Heart right ventricle (tissue), 16 donors: Measurements from ENCODE around the gene NACA2. TPM values are rescaled to one million over a fixed set of nuclear protein-coding genes. Genes with fewer than 3 reads are reported as not detected.

Experiments used
- ATAC-seq, 8 donors: fragments of 200-7000 bp; cut with Tn5 transposase; one replicate each; pipeline ENCODE4 v1.9.1; 2020; ENCODE audit warnings: mild to moderate bottlenecking in 8 of 8, moderate library complexity in 8 of 8, moderate number of reproducible peaks in 1 of 8
- DNase-seq, 2 donors: peaks; one replicate each; pipeline ENCODE4 v3.0.0-alpha.2; 2020
- H3K27ac ChIP-seq, 10 donors: fragments of 200-600 bp; sonication (generic) in 2 of 10; one replicate each; pipeline versions ENCODE4 v1.5.0 to v1.8.0; 2020 to 2022; ENCODE audit warnings: mild to moderate bottlenecking in 3 of 10
- H3K27me3 ChIP-seq, 7 donors: fragments of 200-600 bp; one replicate each; pipeline ENCODE4 v1.8.0; 2021 to 2022; ENCODE audit warnings: mild to moderate bottlenecking in 2 of 7
- H3K36me3 ChIP-seq, 9 donors: fragments of 200-600 bp; sonication (generic) in 1 of 9; one replicate each; pipeline versions ENCODE4 v1.5.0 to v1.8.0; 2020 to 2022; ENCODE audit warnings: mild to moderate bottlenecking in 2 of 9
- H3K4me1 ChIP-seq, 9 donors: fragments of 200-600 bp; sonication (generic) in 1 of 9; one replicate each; pipeline versions ENCODE4 v1.5.0 to v1.8.0; 2020 to 2022; ENCODE audit warnings: mild to moderate bottlenecking in 4 of 9
- H3K4me3 ChIP-seq, 10 donors: fragments of 200-600 bp; sonication (generic) in 2 of 10; one replicate each; pipeline versions ENCODE4 v1.5.0 to v1.8.0; 2020 to 2022; ENCODE audit warnings: mild to moderate bottlenecking in 7 of 10, moderate library complexity in 2 of 10
- H3K9me3 ChIP-seq, 11 donors: fragments of 200-600 bp in 10 of 11; sonication (generic) in 2 of 11; one replicate each; pipeline versions ENCODE4 v1.5.0 to v1.8.0; 2013 to 2022; ENCODE audit warnings: mild to moderate bottlenecking in 2 of 11, control low read depth in 1 of 11, moderate library complexity in 1 of 11
- WGBS, 2 donors: extraction: QIAGEN DNeasy Blood & Tissue Kit; methylation state at CpG; one replicate each; pipeline ENCODE4 v1.1.7; 2013; ENCODE audit warnings: inconsistent platforms in 1 of 2; 5-methylcytosine and 5-hydroxymethylcytosine counted together
- intact Hi-C, 10 donors: fragments of 100-400 bp; cut with DNase I; formaldehyde crosslinking; loops; one replicate each; pipeline versions ENCODE4 v1.11.1 to v1.14.2; 2022
- polyA plus RNA-seq, 2 donors: library from polyadenylated mRNA; stranded (reverse); fragments of 200-250 nt; gene quantifications; one replicate each; pipeline ENCODE4 v1.2.3, GENCODE V29; 2013
- total RNA-seq, 10 donors: library from RNA; stranded (reverse); fragmentation: NEBNext Ultra II Directional in 3 of 10; extraction: Animal tissue kit (Norgen Biotek cat#: 25700) in 3 of 10; gene quantifications; one replicate each; pipeline versions ENCODE4 v1.2.1 to v1.2.4, GENCODE V29; 2021 to 2023
- TF ChIP-seq, protein P1 (sequence below), 9 donors: fragments of 200-600 bp; sonication (generic) in 2 of 9; IDR thresholded peaks; one replicate each; pipeline versions ENCODE4 v1.5.0 to v1.8.0; 2021 to 2022; ENCODE audit warnings: antibody characterized with exemption in 9 of 9, mild to moderate bottlenecking in 5 of 9, moderate library complexity in 1 of 9
- donor health status: Arrhythmogenic right ventricular cardiomyopathy.
- donor health status: ischemic (EF 13 %, LVEDD 7.1; RV severe dilation, severe dysfunction).
- donor health status: healthy with polysubstance abuse.
- donor health status: DM: no; HTN: yes; CAD: no.
- donor health status: DM: no; HTN: no; CAD: no.
- donor health status: ischemic (EF 25% LVEDD 6.9; RV normal size, moderate dysfunction).
- donor health status: ischemic (EF 25% LVEDD 5.7; RV mildly dilated, moderate dysfunction).
- donor health status: healthy.
- donor health status: DM: yes; HTN: yes; CAD: no.
- donor health status: Ischemic cardiomyopathy.
- donor health status: ischemic (EF 35%, LVEDD 5.7; RV mildly dilated, moderate dysfunction).
- donor health status: nonischemic (EF 11% LVEDD 7.7; RV severe dilation, severe dysfunction).
- donor health status: DM: yes; HTN: yes; CAD: no.
- donor health status: PGD.
- donor health status: ischemic (EF 29% LVEDD 5.4; RV normal size, mild dysfunction).
- donor health status: nonischemic (EF 23%, LVEDD 6.1; RV moderate dilation, normal function).

NACA2 gene
- total and polyA plus RNA-seq, 12 donors, result 0.10 TPM; not detected in 11

GRCh38 chr17:61598014-61598413, 7.0 kb upstream of the NACA2 start:
- no peaks in the 10 kb centered on the region for H3K36me3 ChIP-seq
- no peak overlapping the region for H3K27ac ChIP-seq
- DNase-seq (no peak), ATAC-seq (no peak)
- no peaks in the 10 kb centered on the region for H3K4me1 ChIP-seq
- H3K4me3 ChIP-seq, result no peak overlapping the region
- TF ChIP-seq, protein P1, sequence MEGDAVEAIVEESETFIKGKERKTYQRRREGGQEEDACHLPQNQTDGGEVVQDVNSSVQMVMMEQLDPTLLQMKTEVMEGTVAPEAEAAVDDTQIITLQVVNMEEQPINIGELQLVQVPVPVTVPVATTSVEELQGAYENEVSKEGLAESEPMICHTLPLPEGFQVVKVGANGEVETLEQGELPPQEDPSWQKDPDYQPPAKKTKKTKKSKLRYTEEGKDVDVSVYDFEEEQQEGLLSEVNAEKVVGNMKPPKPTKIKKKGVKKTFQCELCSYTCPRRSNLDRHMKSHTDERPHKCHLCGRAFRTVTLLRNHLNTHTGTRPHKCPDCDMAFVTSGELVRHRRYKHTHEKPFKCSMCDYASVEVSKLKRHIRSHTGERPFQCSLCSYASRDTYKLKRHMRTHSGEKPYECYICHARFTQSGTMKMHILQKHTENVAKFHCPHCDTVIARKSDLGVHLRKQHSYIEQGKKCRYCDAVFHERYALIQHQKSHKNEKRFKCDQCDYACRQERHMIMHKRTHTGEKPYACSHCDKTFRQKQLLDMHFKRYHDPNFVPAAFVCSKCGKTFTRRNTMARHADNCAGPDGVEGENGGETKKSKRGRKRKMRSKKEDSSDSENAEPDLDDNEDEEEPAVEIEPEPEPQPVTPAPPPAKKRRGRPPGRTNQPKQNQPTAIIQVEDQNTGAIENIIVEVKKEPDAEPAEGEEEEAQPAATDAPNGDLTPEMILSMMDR (IDR thresholded peaks at IDR 0.05), result no peak
- intact Hi-C loops, result no loop called here
- no peaks in the 10 kb centered on the region for H3K9me3 ChIP-seq
- peaks cover 0 to 60% (median 28%) of the 10 kb centered on the region in 7 donors for H3K27me3 ChIP-seq
- 53 to 61% methylated on average over 2 of the region's 2 CpGs for WGBS, 2 donors

DNA sequence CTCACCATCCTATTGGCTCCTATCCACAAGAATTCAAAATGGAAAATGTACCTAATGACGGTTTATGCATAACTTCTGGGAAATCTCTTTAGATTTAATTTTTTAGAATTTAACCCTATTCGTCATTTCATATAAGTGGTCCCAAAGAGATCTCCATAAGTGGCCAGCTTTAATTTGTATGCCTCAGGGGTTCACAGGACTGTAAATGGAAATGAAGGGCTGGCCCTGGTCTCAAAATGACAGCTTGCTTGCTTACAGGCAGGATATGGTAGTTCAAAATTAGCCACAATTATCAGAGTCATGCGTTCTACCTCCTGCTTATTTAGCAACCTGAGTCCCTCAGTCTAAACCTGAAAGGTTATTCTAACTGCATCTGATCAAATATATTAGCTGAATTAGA, 6.6 kb upstream of the NACA2 start:
- H3K36me3 ChIP-seq, result no peaks in the 10 kb centered on the region
- 81% methylated on average over 3 of the region's 3 CpGs for WGBS, 2 donors
- ATAC-seq (no peak), DNase-seq (no peak)
- intact Hi-C loops, result no loop called here
- H3K9me3 ChIP-seq, result no peaks in the 10 kb centered on the region
- peaks cover 0 to 64% (median 28%) of the 10 kb centered on the region in 7 donors for H3K27me3 ChIP-seq
- H3K4me3 ChIP-seq, result no peak overlapping the region
- TF ChIP-seq, protein P1 (IDR thresholded peaks at IDR 0.05), result no peak
- no peak overlapping the region for H3K27ac ChIP-seq
- H3K4me1 ChIP-seq, result no peaks in the 10 kb centered on the region

- Histone ChIP-seq H3K27ac (no peak overlapping the region), H3K36me3 (no peaks in the 10 kb centered on the region), H3K9me3 (no peaks in the 10 kb centered on the region), H3K4me1 (no peaks in the 10 kb centered on the region), H3K27me3 (peaks cover 0 to 72% (median 28%) of the 10 kb centered on the region in 7 donors), H3K4me3 (no peak overlapping the region)
- intact Hi-C loops, result no loop called here
- DNase-seq (no peak), ATAC-seq (no peak)
- 47 to 51% methylated on average over 7 of the region's 7 CpGs for WGBS, 2 donors
- TF ChIP-seq, protein P1 (IDR thresholded peaks at IDR 0.05), result no peak
Observed at GRCh38 chr17:61595418-61596186, 4.6 kb upstream of the NACA2 start.

GRCh38 chr17:61594294-61594825, 3.3 kb upstream of the NACA2 start:
- H3K9me3 ChIP-seq, result no peaks in the 10 kb centered on the region
- DNase-seq (no peak), ATAC-seq (no peak)
- H3K27me3 ChIP-seq, result peaks cover 0 to 72% (median 28%) of the 10 kb centered on the region in 7 donors
- WGBS, 2 donors, result 91 to 94% methylated on average over 5 of the region's 5 CpGs
- no peaks in the 10 kb centered on the region for H3K36me3 ChIP-seq
- intact Hi-C loops, result no loop called here
- H3K4me1 ChIP-seq, result no peaks in the 10 kb centered on the region
- TF ChIP-seq, protein P1 (IDR thresholded peaks at IDR 0.05), result no peak
- H3K27ac ChIP-seq, result no peak overlapping the region
- H3K4me3 ChIP-seq, result no peak overlapping the region
